COLO668 (cell line): ENCODE data around the gene EDC4.

Experiments
- DNase-seq: peaks from one replicate; lab custom pipeline; 2025; ENCODE audit not compliant: unreplicated experiment; lab: John Stamatoyannopoulos, UW

EDC4 gene

GRCh38 chr16:67873435-67874370 is 851 bp downstream of the EDC4 start:
- no peak for DNase-seq

- DNase-seq: no peak
These were observed 1.5 kb downstream of the EDC4 start for GRCh38 chr16:67874372-67874771.

- DNase-seq: no peak
These were observed 4.2 kb downstream of the EDC4 start for GRCh38 chr16:67877064-67877463.

GRCh38 chr16:67878232-67878631 is 5.4 kb downstream of the EDC4 start:
- DNase-seq: no peak

- DNase-seq: no peak
These were observed 6.0 kb downstream of the EDC4 start for GRCh38 chr16:67878846-67879245.

- no peak for DNase-seq
These were observed 6.6 kb downstream of the EDC4 start for GRCh38 chr16:67879462-67879861.

GRCh38 chr16:67879936-67880335 is 7.1 kb downstream of the EDC4 start:
- DNase-seq: no peak

GRCh38 chr16:67880584-67880983 is 7.7 kb downstream of the EDC4 start:
- DNase-seq: no peak

GRCh38 chr16:67881621-67882161 is 8.8 kb downstream of the EDC4 start:
- DNase-seq: no peak

GRCh38 chr16:67882374-67883145 is 9.7 kb downstream of the EDC4 start:
- no peak for DNase-seq

- DNase-seq: no peak
These were observed 10.5 kb downstream of the EDC4 start for GRCh38 chr16:67883146-67883871.

- peak; percentile 71 for DNase-seq
These were observed 11.0 kb downstream of the EDC4 start for GRCh38 chr16:67883872-67884261.

GRCh38 chr16:67884684-67885083 is 11.8 kb downstream of the EDC4 start, which contains the start of gene NRN1L:
TSS of gene NRN1L (plus strand) at chr16:67884885. CDS start at chr16:67884904, 19 bp downstream.
- no peak for DNase-seq

- no peak for DNase-seq
These were observed 12.7 kb downstream of the EDC4 start for GRCh38 chr16:67885545-67885944.

GRCh38 chr16:67885976-67886375 is 13.1 kb downstream of the EDC4 start:
- DNase-seq: no peak

GRCh38 chr16:67886387-67886786 is 13.5 kb downstream of the EDC4 start:
- no peak for DNase-seq

GRCh38 chr16:67888331-67888730 is 15.5 kb downstream of the EDC4 start:
- DNase-seq: no peak

GRCh38 chr16:67892375-67892774 is 19.5 kb downstream of the EDC4 start:
- no peak for DNase-seq

- DNase-seq: peak; percentile 96
These were observed 20.3 kb downstream of the EDC4 start, which contains the start of gene PSKH1 for GRCh38 chr16:67892899-67893742. TSS of gene PSKH1 (plus strand) at chr16:67893254. CDS start at chr16:67908750, 15,496 bp downstream.
